ENCODE data around the gene RSPRY1. TPM values are rescaled to one million over a fixed set of nuclear protein-coding genes. Genes with fewer than 3 reads are reported as not detected.

Gene RSPRY1
- total and polyA plus RNA-seq, 2 of the 4 experiments (the other 2 are of a cell fraction): 25.2 to 62.2 TPM

DNA sequence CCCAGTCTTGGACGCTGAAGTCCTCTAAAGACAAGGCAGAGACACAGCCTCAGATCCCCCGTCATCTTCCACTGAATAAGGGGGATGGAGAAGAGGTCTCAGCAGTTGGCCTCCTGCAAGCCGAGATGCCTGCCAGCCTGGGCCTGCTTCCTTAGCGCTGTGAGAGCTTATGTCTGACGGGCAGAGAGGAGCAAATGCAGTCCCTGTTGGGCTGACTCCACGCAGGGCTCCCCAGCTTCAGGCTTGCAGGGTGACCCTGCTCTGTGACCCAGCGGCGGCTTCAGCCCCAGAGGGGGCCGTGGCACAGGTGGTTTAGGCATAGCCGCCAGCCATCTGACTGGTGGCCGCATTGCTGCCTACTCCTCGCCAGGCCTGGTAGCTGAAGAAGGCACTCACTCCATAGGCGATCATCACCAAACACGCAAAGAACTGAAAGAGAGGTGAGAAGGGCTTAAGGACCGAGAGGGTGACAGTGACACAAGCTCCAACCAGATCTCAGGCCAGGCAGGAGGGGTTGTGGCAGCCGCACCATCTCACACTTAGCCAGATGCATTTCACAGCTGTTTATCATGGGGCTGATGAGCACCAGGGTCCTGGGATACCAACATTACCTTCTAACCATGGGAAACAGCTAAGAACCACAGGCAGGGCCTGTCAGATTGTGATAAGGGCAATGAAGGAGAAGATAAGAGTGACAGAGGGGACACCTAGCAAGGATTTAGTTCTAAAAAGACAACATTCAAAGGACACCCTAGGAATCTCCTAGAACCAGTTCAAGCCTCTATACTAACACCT, 70.7 kb downstream of the RSPRY1 start:
- Histone ChIP-seq H3K4me2 (ENCODE audit: low read depth, low read length) (no peak overlapping the region), H3K36me3 (ENCODE audit: control insufficient read depth, insufficient read depth, low read length) (peaks cover 19% of the 10 kb centered on the region), H3K56ac (ENCODE audit: extremely low read depth, insufficient read depth, low read length) (no peak overlapping the region), H3K23ac (ENCODE audit: low read depth, low read length) (no peak overlapping the region), H3K4me1 (ENCODE audit: control insufficient read depth, insufficient read depth, low read length) (peaks cover 7% of the 10 kb centered on the region; the same call in 1 of the 2 replicates), H3K14ac (replicated peaks; ENCODE audit: low read depth, low read length) (no peak overlapping the region), H4K20me1 (ENCODE audit: insufficient read depth, low read length) (no peaks in the 10 kb centered on the region; the same call in 1 of the 2 replicates), H2BK5ac (ENCODE audit: low read depth, low read length, poor library complexity, severe bottlenecking) (no peak overlapping the region), H2BK120ac (ENCODE audit: low read depth, low read length) (no peak overlapping the region), H3K9me3 (ENCODE audit: control insufficient read depth, insufficient read depth, low read length) (no peaks in the 10 kb centered on the region), H3K9ac (ENCODE audit: low read depth, low read length) (no peak overlapping the region), H4K5ac (ENCODE audit: low read depth, low read length) (no peak overlapping the region), H2AK5ac (ENCODE audit: low read depth, low read length) (no peak overlapping the region), H3K18ac (ENCODE audit: low read depth, low read length) (no peak overlapping the region), H2AFZ (replicated peaks; ENCODE audit: low read length, poor library complexity) (no peak overlapping the region), H3K27me3 (ENCODE audit: control insufficient read depth, insufficient read depth, low read length) (no peaks in the 10 kb centered on the region), H3K4me3 (ENCODE audit: insufficient read depth, low read depth, low read length) (no peak overlapping the region), H2BK15ac (ENCODE audit: low read depth, low read length) (no peak overlapping the region), H4K91ac (ENCODE audit: insufficient read depth, low read depth, low read length) (no peak overlapping the region), H3K79me1 (ENCODE audit: low read depth in 1 of 2, low read length in 2 of 2) (no peaks in the 10 kb centered on the region; a peak in 1 of 4 replicates), H3K4ac (ENCODE audit: low read depth, low read length) (no peak overlapping the region), H2AK9ac (replicated peaks; ENCODE audit: low read depth, low read length, poor library complexity) (peak overlapping the region; percentile 68), H4K8ac (ENCODE audit: low read depth in 2 of 2, low read length in 2 of 2) (no peak overlapping the region), H3K27ac (ENCODE audit: insufficient read depth, low read length) (no peak overlapping the region), H2BK20ac (ENCODE audit: low read depth, low read length) (no peak overlapping the region), H3K9me1 (ENCODE audit: insufficient read depth, low read length) (0 out of 2 replicates have a peak, but pooled peaks cover 4% of the 10 kb centered on the region)
- ATAC-seq (ENCODE audit: low read depth) (no peak), DNase-seq (no peak)
- dilution Hi-C loops (cut with HindIII; ENCODE audit: low sequenced_read_pairs, unreplicated experiment) (no loop called here), intact Hi-C loops (cut with micrococcal nuclease) (no loop called here), in situ Hi-C loops (cut with MboI; ENCODE audit: low sequenced_read_pairs) (no loop called here)
- POLR2A ChIA-PET (ENCODE audit: unreplicated experiment): no interaction called here
- no TSS peak for BruUV-seq (replicated peaks)
- CTCF ChIA-PET: no interaction called here
- 92% methylated on average over 6 of the region's 16 CpGs; no CpG with 5 or more reads in 1 of the 2 experiments for WGBS, 2 experiments (ENCODE audit: extremely low coverage in 2 of 2, insufficient read length in 1 of 2)
- TF ChIP-seq MAFK (IDR thresholded peaks at IDR 0.05; ENCODE audit: low read depth, low read length): no peak
- no peak for TF ChIP-seq NFE2L2 (IDR thresholded peaks at IDR 0.05; ENCODE audit: low read depth, low read length)
